ENCODE data around the gene WDR12. TPM values are rescaled to one million over a fixed set of nuclear protein-coding genes. Genes with fewer than 3 reads are reported as not detected.
"Not testable (repeated sequence)": the region's sequence is repeated elsewhere in the genome, so short reads cannot be mapped to it uniquely, and the experiment has no call there.

Gene WDR12
- polyA plus RNA-seq, 2 of the 4 experiments (the other 2 are of a cell fraction): 53.6 to 120 TPM

DNA sequence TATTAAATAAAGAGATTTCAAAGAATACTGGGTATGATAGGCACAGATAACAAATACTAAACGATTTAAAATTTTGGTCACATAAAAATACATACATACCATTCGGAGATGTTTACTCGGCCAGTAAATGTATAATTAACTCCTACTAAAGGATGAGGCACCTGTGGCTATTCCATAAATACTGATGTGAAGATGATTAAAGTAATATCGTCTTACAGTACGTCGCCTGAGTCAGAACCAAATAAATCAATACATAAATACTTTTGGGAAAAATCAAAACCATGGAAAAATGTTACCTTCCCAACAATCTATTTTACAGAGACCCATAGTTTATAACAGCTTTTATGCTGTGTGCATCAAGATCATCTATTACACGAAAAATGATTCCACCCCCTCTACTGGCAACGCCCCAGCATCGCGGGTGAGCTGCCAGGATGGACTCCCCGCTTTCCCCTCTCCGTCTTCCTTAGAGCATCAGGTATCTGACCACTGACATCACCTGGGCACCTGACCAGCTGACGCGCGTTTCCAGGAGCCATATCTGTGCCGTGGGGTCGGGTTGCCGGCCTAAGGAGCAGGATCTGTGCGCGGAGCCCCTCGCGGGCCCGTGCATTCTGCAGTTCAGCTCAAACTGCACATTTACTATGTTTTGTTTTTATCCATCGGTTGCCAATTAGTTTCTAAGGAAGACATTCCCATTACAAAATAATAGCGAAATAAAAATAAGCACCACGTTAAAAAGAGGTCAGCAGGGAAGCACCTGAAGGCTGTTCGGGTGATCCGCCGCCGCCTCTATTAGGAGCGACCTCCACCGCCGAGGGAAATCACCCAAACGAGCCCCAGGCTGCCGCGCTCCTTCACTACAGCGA, 40.8 kb downstream of the WDR12 start (continued):
- TF ChIP-seq ZC3H11A (IDR thresholded peaks at IDR 0.05) (no peak), NFE2L2 (conservative IDR thresholded peaks at IDR 0.05; ENCODE audit: low read length) (no peak)

DNA sequence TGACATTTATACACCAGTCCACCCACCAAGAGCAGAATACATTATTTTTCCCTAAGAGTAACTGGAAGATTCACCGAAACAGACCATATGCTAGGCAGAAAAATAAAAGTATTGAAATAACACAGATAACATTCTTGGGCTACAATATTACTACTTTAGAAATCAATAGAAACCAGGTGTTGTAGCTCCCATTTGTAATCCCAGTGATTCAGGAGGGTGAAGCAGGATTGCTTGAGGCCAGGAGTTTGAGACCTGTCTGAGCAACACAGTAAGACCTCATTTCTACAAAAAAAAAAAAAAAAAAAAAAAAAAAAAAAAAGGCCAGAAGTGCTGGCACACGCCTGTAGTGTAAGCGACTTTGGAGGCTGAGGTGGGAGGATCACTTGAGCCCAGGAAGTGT, 49.5 kb downstream of the WDR12 start:
- POLR2A ChIA-PET: no interaction called here
- no peak overlapping the region for H3K4me3 ChIP-seq
- no peaks in the 10 kb centered on the region for H3K9me3 ChIP-seq
- FAIRE-seq (no peak), DNase-seq (ENCODE audit: low read depth in 1 of 2, low spot score in 1 of 2) (no peak), ATAC-seq (no peak)
- no peak overlapping the region for H3K4me2 ChIP-seq
- CTCF ChIA-PET: interaction anchor here (0.6 to 2.0 kb wide), 2 partner anchors 9 to 273 kb away, joined by 3 to 6 read pairs; no protein-coding TSS in a partner anchor
- no peaks in the 10 kb centered on the region for H3K4me1 ChIP-seq
- 90% methylated on average over 3 of the region's 3 CpGs for WGBS (ENCODE audit: missing lambda C conversion rate)
- TF ChIP-seq EHMT2 (IDR thresholded peaks at IDR 0.05; ENCODE audit: low read depth) (no peak), HOXB13 (CRISPR knock-in tag; IDR thresholded peaks at IDR 0.05; ENCODE audit: low read depth) (no peak), TP53 (CRISPR knock-in tag; IDR thresholded peaks at IDR 0.05) (no peak), HOXB5 (CRISPR knock-in tag; IDR thresholded peaks at IDR 0.05) (no peak), ZFP36 (IDR thresholded peaks at IDR 0.05; ENCODE audit: borderline replicate concordance, partially characterized antibody) (no peak), NFE2L2 (conservative IDR thresholded peaks at IDR 0.05; ENCODE audit: low read length) (no peak), RFX5 (IDR thresholded peaks at IDR 0.05) (no peak), RARB (CRISPR knock-in tag; IDR thresholded peaks at IDR 0.05) (no peak), MAZ (IDR thresholded peaks at IDR 0.05; ENCODE audit: borderline replicate concordance, low read depth, low read length) (no peak), KDM5A (IDR thresholded peaks at IDR 0.05) (no peak), SREBF2 (IDR thresholded peaks at IDR 0.05) (no peak), JUN (IDR thresholded peaks at IDR 0.05) (no peak), SMC3 (IDR thresholded peaks at IDR 0.05) (no peak), ZSCAN20 (CRISPR knock-in tag; IDR thresholded peaks at IDR 0.05) (no peak), GATA3 (IDR thresholded peaks at IDR 0.05; ENCODE audit: borderline replicate concordance) (no peak), HEYL (CRISPR knock-in tag; IDR thresholded peaks at IDR 0.05) (no peak)
- TF ChIP-seq, protein P1, sequence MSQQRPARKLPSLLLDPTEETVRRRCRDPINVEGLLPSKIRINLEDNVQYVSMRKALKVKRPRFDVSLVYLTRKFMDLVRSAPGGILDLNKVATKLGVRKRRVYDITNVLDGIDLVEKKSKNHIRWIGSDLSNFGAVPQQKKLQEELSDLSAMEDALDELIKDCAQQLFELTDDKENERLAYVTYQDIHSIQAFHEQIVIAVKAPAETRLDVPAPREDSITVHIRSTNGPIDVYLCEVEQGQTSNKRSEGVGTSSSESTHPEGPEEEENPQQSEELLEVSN (IDR thresholded peaks at IDR 0.05; ENCODE audit: borderline replicate concordance, low read depth): no peak
- TF ChIP-seq, protein P2, sequence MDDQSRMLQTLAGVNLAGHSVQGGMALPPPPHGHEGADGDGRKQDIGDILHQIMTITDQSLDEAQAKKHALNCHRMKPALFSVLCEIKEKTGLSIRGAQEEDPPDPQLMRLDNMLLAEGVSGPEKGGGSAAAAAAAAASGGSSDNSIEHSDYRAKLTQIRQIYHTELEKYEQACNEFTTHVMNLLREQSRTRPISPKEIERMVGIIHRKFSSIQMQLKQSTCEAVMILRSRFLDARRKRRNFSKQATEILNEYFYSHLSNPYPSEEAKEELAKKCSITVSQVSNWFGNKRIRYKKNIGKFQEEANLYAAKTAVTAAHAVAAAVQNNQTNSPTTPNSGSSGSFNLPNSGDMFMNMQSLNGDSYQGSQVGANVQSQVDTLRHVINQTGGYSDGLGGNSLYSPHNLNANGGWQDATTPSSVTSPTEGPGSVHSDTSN (IDR thresholded peaks at IDR 0.05): no peak
- no peak overlapping the region for H3K27ac ChIP-seq

DNA sequence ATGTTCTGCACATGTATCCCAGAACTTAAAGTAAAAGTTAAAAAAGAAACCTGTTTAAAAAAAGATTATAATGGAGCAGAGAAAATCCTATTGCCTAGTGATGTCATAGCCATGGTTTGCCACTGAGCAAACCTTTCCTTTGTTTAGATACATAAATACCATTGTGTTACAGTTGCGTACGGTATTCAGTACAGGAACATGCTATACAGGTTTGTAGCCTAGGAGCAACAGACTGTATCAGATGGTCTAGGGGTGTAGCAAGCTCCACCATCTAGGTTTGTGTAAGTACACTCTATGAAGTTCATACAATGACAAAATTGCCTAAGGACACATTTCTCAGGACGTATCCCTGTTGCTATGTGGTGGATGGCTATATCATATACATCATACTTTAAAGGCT, 52.9 kb downstream of the WDR12 start:
- POLR2A ChIA-PET: no interaction called here
- CTCF ChIA-PET: no interaction called here
- no peak for FAIRE-seq
- TF ChIP-seq RNF2 (IDR thresholded peaks at IDR 0.05; ENCODE audit: borderline replicate concordance, low read depth) (no peak), MAZ (IDR thresholded peaks at IDR 0.05; ENCODE audit: borderline replicate concordance, low read depth, low read length) (no peak), FOSB (CRISPR knock-in tag; IDR thresholded peaks at IDR 0.05) (no peak), HOXB5 (CRISPR knock-in tag; IDR thresholded peaks at IDR 0.05) (no peak), NPAS2 (CRISPR knock-in tag; IDR thresholded peaks at IDR 0.05; ENCODE audit: borderline replicate concordance) (no peak), ZC3H11A (IDR thresholded peaks at IDR 0.05) (no peak), FOXS1 (CRISPR knock-in tag; IDR thresholded peaks at IDR 0.05) (no peak), EP300 (IDR thresholded peaks at IDR 0.05) (no peak), KDM5A (IDR thresholded peaks at IDR 0.05) (no peak), HOXA7 (CRISPR knock-in tag; IDR thresholded peaks at IDR 0.05) (no peak), MYC (IDR thresholded peaks at IDR 0.05; ENCODE audit: borderline replicate concordance, low read length) (no peak), HOXB13 (CRISPR knock-in tag; IDR thresholded peaks at IDR 0.05; ENCODE audit: low read depth) (no peak), ESRRA (IDR thresholded peaks at IDR 0.05; ENCODE audit: borderline replicate concordance, low read length) (no peak)
- TF ChIP-seq, protein P3, sequence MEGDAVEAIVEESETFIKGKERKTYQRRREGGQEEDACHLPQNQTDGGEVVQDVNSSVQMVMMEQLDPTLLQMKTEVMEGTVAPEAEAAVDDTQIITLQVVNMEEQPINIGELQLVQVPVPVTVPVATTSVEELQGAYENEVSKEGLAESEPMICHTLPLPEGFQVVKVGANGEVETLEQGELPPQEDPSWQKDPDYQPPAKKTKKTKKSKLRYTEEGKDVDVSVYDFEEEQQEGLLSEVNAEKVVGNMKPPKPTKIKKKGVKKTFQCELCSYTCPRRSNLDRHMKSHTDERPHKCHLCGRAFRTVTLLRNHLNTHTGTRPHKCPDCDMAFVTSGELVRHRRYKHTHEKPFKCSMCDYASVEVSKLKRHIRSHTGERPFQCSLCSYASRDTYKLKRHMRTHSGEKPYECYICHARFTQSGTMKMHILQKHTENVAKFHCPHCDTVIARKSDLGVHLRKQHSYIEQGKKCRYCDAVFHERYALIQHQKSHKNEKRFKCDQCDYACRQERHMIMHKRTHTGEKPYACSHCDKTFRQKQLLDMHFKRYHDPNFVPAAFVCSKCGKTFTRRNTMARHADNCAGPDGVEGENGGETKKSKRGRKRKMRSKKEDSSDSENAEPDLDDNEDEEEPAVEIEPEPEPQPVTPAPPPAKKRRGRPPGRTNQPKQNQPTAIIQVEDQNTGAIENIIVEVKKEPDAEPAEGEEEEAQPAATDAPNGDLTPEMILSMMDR (IDR thresholded peaks at IDR 0.05): no peak
- TF ChIP-seq, protein P4, sequence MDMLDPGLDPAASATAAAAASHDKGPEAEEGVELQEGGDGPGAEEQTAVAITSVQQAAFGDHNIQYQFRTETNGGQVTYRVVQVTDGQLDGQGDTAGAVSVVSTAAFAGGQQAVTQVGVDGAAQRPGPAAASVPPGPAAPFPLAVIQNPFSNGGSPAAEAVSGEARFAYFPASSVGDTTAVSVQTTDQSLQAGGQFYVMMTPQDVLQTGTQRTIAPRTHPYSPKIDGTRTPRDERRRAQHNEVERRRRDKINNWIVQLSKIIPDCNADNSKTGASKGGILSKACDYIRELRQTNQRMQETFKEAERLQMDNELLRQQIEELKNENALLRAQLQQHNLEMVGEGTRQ (IDR thresholded peaks at IDR 0.05): no peak
- no peak overlapping the region for H3K27ac ChIP-seq
- 85% methylated on average over 3 of the region's 3 CpGs for WGBS (ENCODE audit: missing lambda C conversion rate)
- no peak for DNase-seq (ENCODE audit: low read depth in 1 of 2, low spot score in 1 of 2)
- no peaks in the 10 kb centered on the region for H3K4me1 ChIP-seq
- no peak overlapping the region for H3K4me2 ChIP-seq
- no peak overlapping the region for H3K4me3 ChIP-seq
- H3K9me3 ChIP-seq: no peaks in the 10 kb centered on the region
- ATAC-seq: no peak

DNA sequence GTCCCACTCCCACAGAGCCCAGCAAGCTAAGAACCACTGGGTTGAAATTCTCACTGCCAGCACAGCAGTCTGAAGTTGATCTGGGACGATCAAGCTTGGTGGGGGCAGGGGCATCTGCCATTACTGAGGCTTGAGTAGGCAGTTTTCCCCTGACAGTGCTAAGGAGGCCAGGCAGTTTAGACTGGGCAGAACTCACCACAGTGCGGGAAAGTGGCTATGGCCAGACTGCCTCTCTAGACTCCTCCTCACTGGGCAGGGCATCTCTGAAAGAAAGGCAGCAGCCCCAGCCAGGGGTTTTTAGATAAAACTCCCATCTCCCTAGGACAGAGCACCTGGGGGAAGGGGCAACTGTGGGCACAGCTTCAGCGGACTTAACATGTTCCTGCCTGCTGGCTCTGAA, 62.1 kb downstream of the WDR12 start:
- DNase-seq (ENCODE audit: low read depth in 1 of 2, low spot score in 1 of 2); POLR2A ChIA-PET; H3K4me3 ChIP-seq; H3K4me1 ChIP-seq; H3K4me2 ChIP-seq; FAIRE-seq; H3K9me3 ChIP-seq: not testable (repeated sequence)
- peak overlapping the region in 1 of 2 experiments; percentile 24; a peak in 1 of 6 replicates for H3K27ac ChIP-seq
- peak in 1 of 2 experiments; percentile 33; a peak in 2 of 6 replicates for ATAC-seq
- CTCF ChIA-PET: interaction anchor here (0.9 to 1.9 kb wide), 2 partner anchors 261 to 966 kb away, joined by 3 to 4 read pairs; no protein-coding TSS in a partner anchor
- WGBS (ENCODE audit: missing lambda C conversion rate): 90% methylated on average over 1 of the region's 3 CpGs

Data from A549 (cell line).